Stomach (tissue), 4 donors: ENCODE data around the gene ERBB4.

ENCODE experiments used
- CTCF ChIP-seq, 7 experiments: fragments of 450-650 bp in 4 of 7; fragments of 200-600 bp in 3 of 7; sonication (generic) in 3 of 7; IDR thresholded peaks; one replicate each; pipeline ENCODE4 v1.5.1; 2016 to 2019; ENCODE audit warnings: antibody characterized with exemption in 7 of 7, control low read depth in 2 of 7, mild to moderate bottlenecking in 1 of 7
- EP300 ChIP-seq: sonication (generic); formaldehyde crosslinking; IDR thresholded peaks from one replicate; pipeline ENCODE4 v1.6.1; 2017; ENCODE audit warnings: antibody characterized with exemption
- POLR2A ChIP-seq, 4 donors: fragments of 450-650 bp; IDR thresholded peaks; one replicate each; pipeline ENCODE4 v1.6.1; 2016; ENCODE audit warnings: antibody characterized with exemption in 4 of 4, control low read depth in 2 of 4, mild to moderate bottlenecking in 1 of 4, moderate library complexity in 1 of 4
- POLR2AphosphoS5 ChIP-seq, 3 donors: sonication (generic); formaldehyde crosslinking; IDR thresholded peaks; one replicate each; pipeline ENCODE4 v1.6.1; 2016; ENCODE audit warnings: antibody characterized with exemption in 3 of 3

DNA sequence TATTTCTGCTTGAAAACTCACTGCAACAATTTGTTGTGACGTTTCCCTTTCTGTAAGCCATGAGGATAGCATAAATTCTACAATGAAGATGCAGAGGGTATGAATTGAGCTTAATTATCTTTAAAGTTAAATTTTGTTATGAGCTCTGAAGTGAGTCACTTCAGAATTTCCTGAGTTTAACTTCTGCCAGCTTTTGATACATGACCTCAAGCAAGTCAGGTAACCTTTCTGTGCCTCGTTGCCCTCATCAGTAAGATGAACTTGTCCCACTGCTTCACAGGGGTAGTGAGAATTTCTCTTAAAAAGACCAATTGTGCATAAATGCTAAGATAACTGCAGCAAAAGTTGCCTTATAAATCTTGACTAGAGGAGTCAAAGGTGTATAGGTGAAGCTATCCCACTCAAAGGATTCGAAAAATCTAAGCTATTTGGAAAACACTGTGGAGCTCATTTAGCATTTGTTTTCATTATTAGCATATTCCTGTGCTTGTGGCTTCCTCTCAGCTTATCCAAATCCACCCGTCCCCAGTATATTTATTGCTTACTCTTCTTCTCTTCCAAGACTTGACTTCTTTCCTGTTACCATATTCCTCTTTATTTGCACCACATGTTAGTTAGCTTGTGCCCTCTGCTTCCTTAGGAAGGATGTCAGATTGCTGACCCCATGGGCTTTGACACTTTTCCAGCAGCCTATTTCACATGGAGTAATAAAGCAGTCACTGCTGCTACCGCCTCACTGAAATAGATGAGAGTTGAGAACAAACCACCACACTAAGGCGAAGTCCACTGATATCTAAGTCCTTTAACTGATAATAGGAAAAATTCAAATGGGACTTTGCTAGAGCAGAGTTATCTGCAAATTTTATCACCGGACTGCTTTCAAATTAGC, 428.6 kb downstream of the ERBB4 start:
- TF ChIP-seq CTCF (IDR thresholded peaks at IDR 0.05), result no peak
- TF ChIP-seq EP300, result no peak
- TF ChIP-seq POLR2A (IDR thresholded peaks at IDR 0.05), result no peak
- TF ChIP-seq POLR2AphosphoS5 (IDR thresholded peaks at IDR 0.05), result no peak
